HFF-Myc (cell line): ENCODE data around the gene SLC35F5.
"Not testable (repeated sequence)": the region's sequence is repeated elsewhere in the genome, so short reads cannot be mapped to it uniquely, and the experiment has no call there.

Experiments used
- DNase-seq: peaks from one replicate; pipeline ENCODE4 v3.0.0-alpha.2; 2011; ENCODE audit warnings: low read depth; ENCODE audit errors: extremely low read depth
- H3K4me3 ChIP-seq: replicated peaks from 2 replicates; pipeline ENCODE4 v1.5.1; 2011; ENCODE audit warnings: low read depth, mild to moderate bottlenecking, control low read depth, low read length
- CTCF ChIP-seq: IDR thresholded peaks from 2 replicates; pipeline ENCODE4 v1.5.1; 2012; ENCODE audit warnings: mild to moderate bottlenecking, low read depth, low read length, control low read depth; ENCODE audit errors: missing control alignments

The SLC35F5 gene

DNA sequence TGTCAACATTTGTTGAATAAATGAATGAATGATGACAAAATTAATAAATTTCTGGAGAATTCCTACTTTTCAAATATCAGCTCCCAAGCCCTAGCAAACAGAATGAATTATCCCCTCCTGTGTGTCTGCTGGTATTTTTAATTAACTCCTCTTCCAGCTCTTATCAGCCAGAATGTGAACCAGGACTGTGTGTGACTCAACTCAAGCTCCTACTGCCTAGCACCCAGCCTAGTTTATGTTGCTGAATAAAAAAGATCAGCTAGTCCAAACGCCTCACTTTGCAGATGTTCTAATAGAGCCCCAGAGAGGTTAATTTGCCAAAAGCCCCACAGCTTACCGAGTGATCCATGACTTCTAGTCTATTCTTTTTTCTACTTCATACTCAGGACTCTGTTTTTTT lies 79.1 kb downstream of the SLC35F5 start:
- H3K4me3 ChIP-seq: no peak overlapping the region
- TF ChIP-seq CTCF: no peak
- no peak for DNase-seq

GRCh38 chr2:113676623-113677266 lies 79.7 kb downstream of the SLC35F5 start:
- H3K4me3 ChIP-seq: no peak overlapping the region
- DNase-seq: no peak
- TF ChIP-seq CTCF: no peak

DNA sequence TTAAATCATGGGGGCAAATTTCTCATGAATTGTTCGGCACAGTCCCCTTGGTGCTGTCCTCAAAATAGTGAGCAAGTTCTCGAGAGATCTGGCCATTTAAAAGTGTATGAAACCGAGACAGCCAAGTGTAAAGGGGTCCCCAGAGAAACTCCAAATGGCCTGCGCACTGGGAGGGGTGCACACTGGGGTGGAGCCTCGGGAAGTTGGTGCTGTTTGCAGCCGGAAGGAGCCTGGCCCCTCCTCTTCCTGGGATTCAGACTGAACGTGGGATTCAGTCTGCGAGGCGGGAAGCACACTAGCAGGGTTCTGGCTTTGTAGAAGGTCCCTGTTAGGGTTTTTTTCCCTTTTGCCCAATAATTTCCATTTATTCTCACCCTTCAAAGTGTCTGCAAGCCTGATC lies 80.6 kb downstream of the SLC35F5 start:
- H3K4me3 ChIP-seq: no peak overlapping the region
- DNase-seq: no peak
- no peak for TF ChIP-seq CTCF

GRCh38 chr2:113672326-113672932 lies 84.0 kb downstream of the SLC35F5 start:
- TF ChIP-seq CTCF: no peak
- DNase-seq: no peak
- no peak overlapping the region for H3K4me3 ChIP-seq

- H3K4me3 ChIP-seq, DNase-seq: not testable (repeated sequence)
Observed at GRCh38 chr2:113669013-113669412, 87.4 kb downstream of the SLC35F5 start.

GRCh38 chr2:113664761-113665533 lies 91.5 kb downstream of the SLC35F5 start:
- not testable (repeated sequence) for DNase-seq, H3K4me3 ChIP-seq

DNA sequence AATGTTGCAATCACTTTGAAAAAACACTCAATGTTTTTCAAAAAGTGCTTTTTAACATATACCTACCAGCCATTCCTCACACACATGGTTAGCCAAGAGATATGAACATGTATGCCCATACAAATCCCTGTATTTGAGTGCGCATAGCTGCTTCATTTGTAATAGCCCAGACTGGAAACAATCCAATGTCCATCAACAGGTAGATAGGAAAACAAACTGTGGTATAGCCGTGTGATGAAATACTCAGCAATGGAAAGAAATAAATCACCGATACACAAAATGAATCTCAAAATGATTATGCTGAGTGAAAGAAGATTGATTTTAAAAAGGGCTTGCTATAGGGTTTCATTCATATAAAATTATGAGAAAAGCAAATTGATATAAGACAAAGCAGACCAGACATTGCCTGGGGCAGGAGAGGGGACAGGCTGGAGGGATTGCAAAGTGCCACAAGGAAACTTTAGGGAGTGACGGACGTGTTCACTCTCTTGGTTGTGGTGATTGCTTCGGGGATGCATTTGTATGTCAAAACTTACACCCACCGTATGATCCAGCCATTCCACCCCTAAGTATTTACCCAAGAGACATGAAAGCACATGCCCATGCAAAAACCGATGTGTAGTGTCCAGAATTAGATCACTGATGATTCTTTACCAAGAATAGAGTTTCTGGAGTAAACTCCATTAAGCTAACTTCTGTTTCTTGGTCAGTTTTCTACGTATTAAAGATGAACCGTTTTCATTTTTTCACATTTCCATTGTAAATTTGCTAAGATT lies 93.0 kb downstream of the SLC35F5 start:
- DNase-seq, H3K4me3 ChIP-seq: not testable (repeated sequence)
